ENCODE measurements around the gene JMJD6.

GRCh38 chr17:76740329-76741118, 14.1 kb upstream of the JMJD6 start:
- no peak for TF ChIP-seq CTCF (IDR thresholded peaks at IDR 0.05)
- TF ChIP-seq POLR2A (IDR thresholded peaks at IDR 0.05) = no peak
